Measurements from ENCODE around the gene ERI3. TPM values are rescaled to one million over a fixed set of nuclear protein-coding genes. Genes with fewer than 3 reads are reported as not detected.

The ERI3 gene
- total and polyA plus RNA-seq, 2 donors (not counting 3 experiments of a cell fraction or from before 2014, with no cell fraction given): 45.3 to 94.0 TPM

- DNase-seq (ENCODE audit: low read depth, low spot score) (no peak), FAIRE-seq (no peak)
- H3K4me3 ChIP-seq (replicated peaks in 1 of 3; ENCODE audit: insufficient read depth in 1 of 3, low read depth in 1 of 3, low read length in 3 of 3): no peak overlapping the region
- intact Hi-C loops (cut with micrococcal nuclease): no loop called here
- H3K27me3 ChIP-seq (ENCODE audit: control insufficient read depth in 2 of 2, insufficient read depth in 2 of 2, low read length in 2 of 2): no peaks in the 10 kb centered on the region
- H3K4me1 ChIP-seq (ENCODE audit: control insufficient read depth, extremely low read depth, insufficient read depth, low read length): peaks cover 11% of the 10 kb centered on the region
- CTCF ChIA-PET: no interaction called here
- POLR2A ChIA-PET: no interaction called here
- no peak overlapping the region for H3K4me2 ChIP-seq (ENCODE audit: insufficient read depth, low read length)
- no peak overlapping the region for H3K27ac ChIP-seq (ENCODE audit: insufficient read depth, low read depth, low read length)
- dilution Hi-C loops (cut with MboI; ENCODE audit: extremely low pct_ligation_motif_present, low sequenced_read_pairs): no loop called here
- BruUV-seq (replicated peaks): no TSS peak
- no peaks in the 10 kb centered on the region for H3K9me1 ChIP-seq (replicated peaks; ENCODE audit: control insufficient read depth, extremely low read depth, insufficient read depth, low read length)
- H3K9me3 ChIP-seq (replicated peaks; ENCODE audit: control insufficient read depth, insufficient read depth, low read length): no peaks in the 10 kb centered on the region
- H4K20me1 ChIP-seq (replicated peaks; ENCODE audit: control insufficient read depth, extremely low read depth, insufficient read depth, low read length): no peaks in the 10 kb centered on the region
- no peaks in the 10 kb centered on the region for H3K79me2 ChIP-seq (ENCODE audit: control insufficient read depth, insufficient read depth, low read length)
- TF ChIP-seq EZH2 (IDR thresholded peaks at IDR 0.05; ENCODE audit: borderline replicate concordance, low read depth, low read length, severe bottlenecking): no peak
- peaks cover 0 to 4% of the 10 kb centered on the region in 2 experiments for H3K36me3 ChIP-seq (ENCODE audit: control insufficient read depth in 2 of 2, extremely low read depth in 1 of 2, insufficient read depth in 2 of 2, low read length in 2 of 2)
- H3K9ac ChIP-seq (replicated peaks; ENCODE audit: extremely low read depth, insufficient read depth, low read length): no peak overlapping the region
- no peak overlapping the region for H2AFZ ChIP-seq (ENCODE audit: low read depth, low read length)
Observed at GRCh38 chr1:44243782-44244495, 111.1 kb downstream of the ERI3 start.

DNA sequence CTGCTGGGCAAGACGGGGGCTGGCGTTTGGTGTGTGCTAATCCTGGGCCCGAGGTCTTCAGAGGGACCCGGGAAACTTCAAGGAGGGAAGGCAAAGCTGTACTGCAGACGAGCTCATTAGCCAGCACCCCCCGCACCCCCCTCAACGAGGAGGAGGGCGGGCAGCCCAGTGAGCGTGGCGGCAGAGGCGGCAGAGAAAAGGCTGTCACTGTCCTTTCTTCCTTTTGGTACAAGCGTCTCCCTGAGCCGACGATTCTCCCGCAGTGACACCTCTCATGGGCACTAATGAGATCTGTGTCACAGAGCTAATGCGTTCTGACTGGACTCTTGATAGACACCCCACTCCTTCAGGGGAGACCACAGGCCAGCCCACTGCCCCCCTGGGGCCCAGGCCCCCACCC is 112.3 kb downstream of the ERI3 start:
- Histone ChIP-seq H3K79me2 (ENCODE audit: control insufficient read depth, insufficient read depth, low read length) (no peaks in the 10 kb centered on the region), H3K4me1 (ENCODE audit: control insufficient read depth, extremely low read depth, insufficient read depth, low read length) (peaks cover 11% of the 10 kb centered on the region), H3K9me1 (replicated peaks; ENCODE audit: control insufficient read depth, extremely low read depth, insufficient read depth, low read length) (no peaks in the 10 kb centered on the region), H3K9me3 (replicated peaks; ENCODE audit: control insufficient read depth, insufficient read depth, low read length) (no peaks in the 10 kb centered on the region), H2AFZ (ENCODE audit: low read depth, low read length) (no peak overlapping the region), H4K20me1 (replicated peaks; ENCODE audit: control insufficient read depth, extremely low read depth, insufficient read depth, low read length) (no peaks in the 10 kb centered on the region), H3K27ac (ENCODE audit: insufficient read depth, low read depth, low read length) (no peak overlapping the region), H3K36me3 (ENCODE audit: control insufficient read depth in 2 of 2, extremely low read depth in 1 of 2, insufficient read depth in 2 of 2, low read length in 2 of 2) (peaks cover 0 to 3% of the 10 kb centered on the region in 2 experiments), H3K27me3 (ENCODE audit: control insufficient read depth in 2 of 2, insufficient read depth in 2 of 2, low read length in 2 of 2) (no peaks in the 10 kb centered on the region), H3K9ac (replicated peaks; ENCODE audit: extremely low read depth, insufficient read depth, low read length) (no peak overlapping the region), H3K4me2 (ENCODE audit: insufficient read depth, low read length) (no peak overlapping the region), H3K4me3 (replicated peaks in 1 of 3; ENCODE audit: insufficient read depth in 1 of 3, low read depth in 1 of 3, low read length in 3 of 3) (no peak overlapping the region)
- DNase-seq (ENCODE audit: low read depth, low spot score) (no peak), FAIRE-seq (no peak)
- dilution Hi-C loops (cut with MboI; ENCODE audit: extremely low pct_ligation_motif_present, low sequenced_read_pairs) (no loop called here), intact Hi-C loops (cut with micrococcal nuclease) (no loop called here)
- POLR2A ChIA-PET: no interaction called here
- no peak for TF ChIP-seq FOS (IDR thresholded peaks at IDR 0.05; ENCODE audit: borderline replicate concordance, insufficient read depth, low read length)
- no peak for TF ChIP-seq JUN (IDR thresholded peaks at IDR 0.05; ENCODE audit: borderline replicate concordance, insufficient read depth, insufficient read length, low read depth)
- no peak for TF ChIP-seq GATA2 (IDR thresholded peaks at IDR 0.05; ENCODE audit: insufficient read depth, insufficient read length, low read depth, low read length)
- no peak for TF ChIP-seq MAX (IDR thresholded peaks at IDR 0.05; ENCODE audit: insufficient read depth, insufficient read length)
- no peak for TF ChIP-seq POLR2AphosphoS5 (IDR thresholded peaks at IDR 0.05; ENCODE audit: insufficient read depth, low read depth, low read length)
- TF ChIP-seq EZH2 (IDR thresholded peaks at IDR 0.05; ENCODE audit: borderline replicate concordance, low read depth, low read length, severe bottlenecking): no peak
- TF ChIP-seq MYC (IDR thresholded peaks at IDR 0.05; ENCODE audit: low read depth, low read length): no peak
- TF ChIP-seq, protein P1, sequence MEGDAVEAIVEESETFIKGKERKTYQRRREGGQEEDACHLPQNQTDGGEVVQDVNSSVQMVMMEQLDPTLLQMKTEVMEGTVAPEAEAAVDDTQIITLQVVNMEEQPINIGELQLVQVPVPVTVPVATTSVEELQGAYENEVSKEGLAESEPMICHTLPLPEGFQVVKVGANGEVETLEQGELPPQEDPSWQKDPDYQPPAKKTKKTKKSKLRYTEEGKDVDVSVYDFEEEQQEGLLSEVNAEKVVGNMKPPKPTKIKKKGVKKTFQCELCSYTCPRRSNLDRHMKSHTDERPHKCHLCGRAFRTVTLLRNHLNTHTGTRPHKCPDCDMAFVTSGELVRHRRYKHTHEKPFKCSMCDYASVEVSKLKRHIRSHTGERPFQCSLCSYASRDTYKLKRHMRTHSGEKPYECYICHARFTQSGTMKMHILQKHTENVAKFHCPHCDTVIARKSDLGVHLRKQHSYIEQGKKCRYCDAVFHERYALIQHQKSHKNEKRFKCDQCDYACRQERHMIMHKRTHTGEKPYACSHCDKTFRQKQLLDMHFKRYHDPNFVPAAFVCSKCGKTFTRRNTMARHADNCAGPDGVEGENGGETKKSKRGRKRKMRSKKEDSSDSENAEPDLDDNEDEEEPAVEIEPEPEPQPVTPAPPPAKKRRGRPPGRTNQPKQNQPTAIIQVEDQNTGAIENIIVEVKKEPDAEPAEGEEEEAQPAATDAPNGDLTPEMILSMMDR (IDR thresholded peaks at IDR 0.05; ENCODE audit: extremely low read depth in 1 of 2, insufficient read depth in 1 of 2, low read depth in 1 of 2, low read length in 2 of 2): no peak
- no peak for TF ChIP-seq POLR2A (IDR thresholded peaks at IDR 0.05; ENCODE audit: low read depth, low read length)
- CTCF ChIA-PET: no interaction called here
- BruUV-seq (replicated peaks): no TSS peak

All from endothelial cell of umbilical vein (primary cell).